Left renal cortex interstitium (tissue), 4 donors: ENCODE measurements around the gene SLC29A3. TPM values are rescaled to one million over a fixed set of nuclear protein-coding genes. Genes with fewer than 3 reads are reported as not detected.

ENCODE experiments used
- DNase-seq, 4 donors: peaks; one replicate each; pipeline ENCODE4 v3.0.0-alpha.2; 2013; ENCODE audit warnings: low read depth in 4 of 4, low spot score in 2 of 4, missing footprints in 1 of 4
- polyA plus RNA-seq, 4 donors: library from polyadenylated mRNA; unstranded; fragments of 120-200 nt; gene quantifications; one replicate each; pipeline ENCODE4 v1.2.1, GENCODE V29; 2013; ENCODE audit not compliant: insufficient read length in 4 of 4

Gene SLC29A3
- polyA plus RNA-seq, 4 donors = 6.8 to 9.3 (median 7.9) TPM

GRCh38 chr10:71406878-71407277, 87.8 kb downstream of the SLC29A3 start:
- no peak for DNase-seq

GRCh38 chr10:71408436-71409225, 89.6 kb downstream of the SLC29A3 start:
- no peak for DNase-seq

GRCh38 chr10:71409516-71410104, 90.6 kb downstream of the SLC29A3 start:
- no peak for DNase-seq

Other genes starting within 250 kb of the SLC29A3 start
- 100 to 1,000 TPM in 1 of 4 donors, 10 to 100 TPM in 3; 45.3 to 120 (median 62.3) TPM for gene UNC5B, start 106.7 kb upstream of the SLC29A3 start, polyA plus RNA-seq
- gene CDH23, start 77.7 kb downstream of the SLC29A3 start, polyA plus RNA-seq = 1 to 10 TPM in 2 of 4 donors, under 1 TPM in 2; 0.75 to 2.0 (median 1.3) TPM